Mucosa of rectum (tissue), 2 donors: ENCODE data around the gene KIF1B.
"Not testable (repeated sequence)": the region's sequence is repeated elsewhere in the genome, so short reads cannot be mapped to it uniquely, and the experiment has no call there.

Experiments
- H3K27ac ChIP-seq, 2 donors: one replicate each; pipeline ENCODE4 v1.7.0; 2013; ENCODE audit warnings: inconsistent platforms in 2 of 2, low read depth in 2 of 2, low read length in 2 of 2
- H3K27me3 ChIP-seq, 2 donors: one replicate each; pipeline ENCODE4 v1.7.0; 2013; ENCODE audit warnings: low read length in 2 of 2; ENCODE audit not compliant: control insufficient read depth in 2 of 2, insufficient read depth in 2 of 2
- H3K36me3 ChIP-seq, 2 donors: one replicate each; pipeline ENCODE4 v1.7.0; 2013; ENCODE audit warnings: low read length in 2 of 2; ENCODE audit not compliant: control insufficient read depth in 2 of 2, insufficient read depth in 2 of 2
- H3K4me1 ChIP-seq, 2 donors: one replicate each; pipeline ENCODE4 v1.7.0; 2013; ENCODE audit warnings: low read length in 2 of 2, mild to moderate bottlenecking in 1 of 2; ENCODE audit not compliant: control insufficient read depth in 2 of 2, insufficient read depth in 2 of 2
- H3K4me3 ChIP-seq, 2 donors: one replicate each; pipeline ENCODE4 v1.7.0; 2013; ENCODE audit warnings: low read length in 2 of 2
- H3K9ac ChIP-seq, 2 donors: one replicate each; pipeline ENCODE4 v1.7.0; 2013; ENCODE audit warnings: low read length in 2 of 2, low read depth in 1 of 2, mild to moderate bottlenecking in 1 of 2
- H3K9me3 ChIP-seq, 2 donors: one replicate each; pipeline ENCODE4 v1.7.0; 2013; ENCODE audit warnings: low read length in 2 of 2; ENCODE audit not compliant: control insufficient read depth in 2 of 2
- donor health status: healthy.
- donor health status: Normal muscosa, but diverticular disease.

Gene KIF1B

DNA sequence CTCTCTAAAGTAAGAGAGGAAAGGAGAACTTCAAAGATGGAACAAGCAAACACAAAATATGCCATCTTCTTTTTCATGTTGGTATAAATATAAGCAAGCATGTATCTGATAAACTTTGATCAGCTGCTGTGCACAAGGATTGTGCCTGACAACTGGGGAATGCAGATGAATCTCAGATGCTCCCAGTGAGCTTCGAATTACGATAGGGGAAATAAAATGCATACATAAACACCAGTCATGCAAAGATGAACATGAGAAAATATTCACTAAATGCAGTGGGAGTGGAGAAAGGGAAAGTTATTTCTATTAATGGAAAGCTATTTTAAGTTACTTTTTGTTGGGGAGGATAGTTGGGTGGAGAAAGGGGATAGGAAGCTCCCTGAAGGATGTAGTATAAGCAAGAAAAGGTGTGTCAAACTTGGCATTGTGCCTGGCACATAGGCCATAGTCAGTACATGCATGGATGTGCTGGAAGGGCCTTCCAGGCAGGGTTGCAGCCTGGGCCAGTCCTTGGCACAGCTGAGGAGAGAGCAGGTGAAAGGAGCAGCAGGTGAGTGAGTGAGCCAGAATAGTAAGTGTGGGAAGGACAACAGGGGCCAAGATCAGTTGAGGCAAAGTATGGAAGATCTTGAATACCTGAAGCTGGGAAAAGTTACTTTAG lies 130.7 kb downstream of the KIF1B start:
- Histone ChIP-seq H3K9me3 (no peaks in the 10 kb centered on the region), H3K4me3 (no peak overlapping the region), H3K9ac (no peak overlapping the region), H3K4me1 (peaks cover 0 to 4% of the 10 kb centered on the region in 2 donors), H3K27me3 (no peaks in the 10 kb centered on the region), H3K27ac (no peak overlapping the region), H3K36me3 (peaks cover 50 to 62% of the 10 kb centered on the region in 2 donors)

- Histone ChIP-seq H3K27me3 (no peaks in the 10 kb centered on the region), H3K9ac (no peak overlapping the region), H3K4me3 (no peak overlapping the region), H3K9me3 (no peaks in the 10 kb centered on the region), H3K27ac (no peak overlapping the region), H3K36me3 (peaks cover 38 to 43% of the 10 kb centered on the region in 2 donors), H3K4me1 (no peaks in the 10 kb centered on the region)
Observed at GRCh38 chr1:10347109-10347508, 136.7 kb downstream of the KIF1B start.

DNA sequence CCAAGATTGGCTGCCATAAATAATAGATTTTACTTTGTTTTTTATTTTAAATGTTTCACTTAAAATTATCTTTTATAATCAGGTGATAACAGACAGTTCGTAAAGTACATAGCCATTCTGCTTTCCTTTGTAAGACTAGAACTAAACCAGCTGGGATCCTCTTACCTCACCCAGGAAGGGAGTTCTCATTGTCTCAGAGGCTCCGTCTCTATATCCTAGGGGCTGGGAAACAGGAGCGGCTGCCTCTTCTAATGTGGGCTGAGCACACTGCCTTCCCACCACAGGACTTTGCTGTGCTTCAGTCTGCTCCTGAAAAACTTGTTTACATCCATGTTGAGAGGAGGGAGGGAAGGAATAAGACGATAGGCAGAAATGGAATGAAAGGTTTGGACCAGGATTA lies 142.9 kb downstream of the KIF1B start:
- Histone ChIP-seq H3K27ac (no peak overlapping the region), H3K27me3 (no peaks in the 10 kb centered on the region), H3K9ac (no peak overlapping the region), H3K4me1 (no peaks in the 10 kb centered on the region), H3K36me3 (peaks cover 18 to 23% of the 10 kb centered on the region in 2 donors), H3K4me3 (no peak overlapping the region), H3K9me3 (no peaks in the 10 kb centered on the region)

DNA sequence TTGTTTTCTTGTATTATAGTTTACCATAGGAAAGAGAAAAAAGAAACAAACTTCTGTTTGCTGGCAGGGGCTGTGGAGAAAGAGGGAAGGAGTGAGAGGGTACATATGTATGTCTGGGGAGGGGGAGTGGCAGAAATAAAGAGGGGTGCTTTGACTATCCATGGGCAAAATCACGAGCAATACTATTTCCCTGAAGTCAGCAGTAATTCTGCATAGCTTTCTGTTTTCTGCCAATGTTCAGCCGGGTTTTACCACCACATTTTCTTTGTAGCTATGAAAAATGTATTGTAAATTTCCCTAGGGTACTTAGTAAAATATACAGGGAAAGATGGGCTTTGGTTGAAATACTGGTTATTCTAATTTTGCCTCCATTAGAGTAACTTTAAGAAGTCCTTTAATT lies 143.3 kb downstream of the KIF1B start:
- no peaks in the 10 kb centered on the region for H3K27me3 ChIP-seq
- H3K4me3 ChIP-seq: no peak overlapping the region
- H3K27ac ChIP-seq: no peak overlapping the region
- peaks cover 13 to 19% of the 10 kb centered on the region in 2 donors for H3K36me3 ChIP-seq
- no peaks in the 10 kb centered on the region for H3K9me3 ChIP-seq
- no peak overlapping the region for H3K9ac ChIP-seq
- no peaks in the 10 kb centered on the region for H3K4me1 ChIP-seq

- H3K36me3 ChIP-seq: peaks cover 21% of the 10 kb centered on the region in 2 donors
Observed at GRCh38 chr1:10360045-10360444, 149.7 kb downstream of the KIF1B start.

GRCh38 chr1:10361515-10361914 lies 151.1 kb downstream of the KIF1B start:
- Histone ChIP-seq H3K4me1 (no peaks in the 10 kb centered on the region), H3K9me3 (no peaks in the 10 kb centered on the region), H3K9ac (no peak overlapping the region), H3K36me3 (peaks cover 30 to 33% of the 10 kb centered on the region in 2 donors), H3K27ac (no peak overlapping the region), H3K4me3 (no peak overlapping the region), H3K27me3 (no peaks in the 10 kb centered on the region)

More at GRCh38 chr1:10360045-10360444, 149.7 kb downstream of the KIF1B start:
- Histone ChIP-seq H3K27me3 (no peaks in the 10 kb centered on the region), H3K27ac (no peak overlapping the region), H3K4me3 (no peak overlapping the region), H3K9ac (no peak overlapping the region), H3K4me1 (no peaks in the 10 kb centered on the region), H3K9me3 (no peaks in the 10 kb centered on the region)

DNA sequence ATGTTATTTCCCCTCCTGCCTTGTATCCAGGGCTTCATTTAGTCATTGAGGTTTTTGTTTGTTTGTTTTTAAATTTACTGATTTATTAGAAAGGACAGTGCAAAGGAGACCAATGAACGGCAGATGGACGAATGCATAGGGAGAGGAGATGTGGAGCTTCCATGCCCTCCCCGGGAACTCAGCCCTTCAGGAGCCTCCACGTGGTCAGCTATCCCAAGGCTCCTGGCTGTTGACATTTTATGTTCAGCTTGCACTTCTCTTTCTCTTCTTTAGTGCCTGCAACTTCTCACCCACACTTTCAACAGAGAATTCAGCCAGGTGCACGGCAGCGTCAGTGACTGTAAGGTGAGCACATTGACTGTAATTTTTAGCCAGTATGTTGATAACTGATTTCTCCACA lies 157.8 kb downstream of the KIF1B start:
- Histone ChIP-seq H3K4me3 (no peak overlapping the region), H3K9me3 (no peaks in the 10 kb centered on the region), H3K9ac (no peak overlapping the region), H3K36me3 (peaks cover 41 to 45% of the 10 kb centered on the region in 2 donors), H3K27me3 (no peaks in the 10 kb centered on the region), H3K27ac (no peak overlapping the region), H3K4me1 (no peaks in the 10 kb centered on the region)

- H3K9me3 ChIP-seq: no peaks in the 10 kb centered on the region
- H3K27ac ChIP-seq: no peak overlapping the region
- no peak overlapping the region for H3K9ac ChIP-seq
- H3K27me3 ChIP-seq: no peaks in the 10 kb centered on the region
- H3K36me3 ChIP-seq: peaks cover 49% of the 10 kb centered on the region in 2 donors
- H3K4me3 ChIP-seq: no peak overlapping the region
- peaks cover 0 to 3% of the 10 kb centered on the region in 2 donors for H3K4me1 ChIP-seq
Observed at GRCh38 chr1:10374442-10374860, 164.1 kb downstream of the KIF1B start.

- not testable (repeated sequence) for H3K9me3 ChIP-seq, H3K27ac ChIP-seq, H3K9ac ChIP-seq, H3K4me1 ChIP-seq, H3K4me3 ChIP-seq, H3K27me3 ChIP-seq
- peaks cover 32 to 38% of the 10 kb centered on the region in 2 donors for H3K36me3 ChIP-seq
Observed at GRCh38 chr1:10377365-10378029, 167.1 kb downstream of the KIF1B start.

DNA sequence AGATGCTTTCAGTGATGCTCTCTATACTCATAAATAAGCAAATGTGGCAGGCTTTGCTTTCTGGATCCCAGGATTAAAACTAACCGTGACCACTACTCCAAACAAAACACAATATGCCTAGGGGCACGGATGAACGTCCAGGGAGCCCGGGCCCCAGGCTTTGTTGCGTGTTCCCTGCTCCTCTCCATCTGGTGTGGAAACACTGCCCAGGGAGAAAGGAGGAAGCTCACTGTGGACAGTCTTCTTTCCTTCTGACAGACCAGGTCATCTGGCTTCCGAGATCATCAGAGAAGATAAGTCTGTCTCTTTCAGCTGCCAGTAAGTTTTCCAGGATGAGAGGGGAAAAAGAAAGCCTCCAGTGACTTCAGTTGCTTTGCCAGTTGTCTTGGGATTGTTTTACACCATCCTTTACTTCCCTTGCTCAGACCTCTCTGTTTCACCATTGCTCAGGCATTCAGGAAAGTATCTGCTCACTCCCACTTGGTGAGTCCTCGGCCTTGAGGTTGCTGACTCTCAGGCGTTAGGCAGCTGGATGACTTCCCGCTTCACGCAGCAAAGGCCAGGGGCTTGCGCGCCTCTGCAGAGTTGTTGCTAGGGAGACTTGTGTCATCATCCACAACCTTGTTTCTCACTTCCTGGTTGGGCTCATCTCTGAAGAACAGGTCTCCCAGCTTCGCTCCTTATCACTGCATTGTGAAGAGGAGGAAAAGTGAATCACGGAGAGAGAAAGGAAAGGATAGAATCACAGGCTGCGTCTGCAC lies 167.9 kb downstream of the KIF1B start:
- Histone ChIP-seq H3K36me3 (peaks cover 32 to 38% of the 10 kb centered on the region in 2 donors), H3K4me3 (no peak overlapping the region), H3K27ac (no peak overlapping the region), H3K4me1 (peaks cover 0 to 3% of the 10 kb centered on the region in 2 donors), H3K9me3 (no peaks in the 10 kb centered on the region), H3K9ac (no peak overlapping the region), H3K27me3 (no peaks in the 10 kb centered on the region)
